CD4-positive, alpha-beta T cell (primary cell): ENCODE results near the gene KHK. TPM values are rescaled to one million over a fixed set of nuclear protein-coding genes. Genes with fewer than 3 reads are reported as not detected.

Experiments
- ATAC-seq: fragments of 200-7000 bp; cut with Tn5 transposase; one replicate; pipeline ENCODE4 v1.10.0; 2022; ENCODE audit warnings: mild to moderate bottlenecking; ENCODE audit not compliant: poor library complexity
- CTCF ChIA-PET: fragments of 350-600 bp; sonication (Branson Sonifier 250); formaldehyde crosslinking; loops from one replicate; lab custom pipeline; 2021; ENCODE audit warnings: antibody characterized with exemption, inconsistent platforms; lab: Charles Lee
- POLR2A ChIA-PET: fragments of 350-600 bp; sonication (Branson Sonifier 250); formaldehyde crosslinking; loops from one replicate; lab custom pipeline; 2021; ENCODE audit warnings: antibody characterized with exemption, inconsistent platforms; lab: Charles Lee
- DNase-seq, 14 experiments: peaks; one replicate each; pipeline ENCODE4 v3.0.0-alpha.2; 2013 to 2020; ENCODE audit warnings: mixed read lengths in 2 of 14
- H3K27ac ChIP-seq, 2 donors: one replicate each; pipeline versions ENCODE4 v1.5.1 to v1.7.0; 2013; ENCODE audit warnings: low read length in 2 of 2, low read depth in 1 of 2, mild to moderate bottlenecking in 1 of 2
- H3K27me3 ChIP-seq, 2 experiments: 1 replicate in 1 of 2; 2 replicates in 1 of 2; pipeline versions ENCODE4 v1.6.1 to v1.7.0; 2013; ENCODE audit warnings: low read length in 2 of 2, control low read depth in 1 of 2, mild to moderate bottlenecking in 1 of 2, moderate library complexity in 1 of 2; ENCODE audit not compliant: insufficient read depth in 2 of 2, control insufficient read depth in 1 of 2
- H3K36me3 ChIP-seq: one replicate; pipeline ENCODE4 v1.6.1; 2013; ENCODE audit warnings: low read length, control low read depth; ENCODE audit not compliant: insufficient read depth
- H3K4me1 ChIP-seq: one replicate; pipeline ENCODE4 v1.6.1; 2013; ENCODE audit warnings: low read length, control low read depth; ENCODE audit not compliant: insufficient read depth
- H3K4me3 ChIP-seq: one replicate; pipeline ENCODE4 v1.5.1; 2013; ENCODE audit warnings: mild to moderate bottlenecking, low read length, moderate library complexity
- H3K9me3 ChIP-seq, 2 experiments: 1 replicate in 1 of 2; 2 replicates in 1 of 2; pipeline versions ENCODE4 v1.6.1 to v1.7.0; 2013; ENCODE audit warnings: low read length in 2 of 2, mild to moderate bottlenecking in 2 of 2, control low read depth in 1 of 2, moderate library complexity in 1 of 2; ENCODE audit not compliant: control insufficient read depth in 1 of 2, insufficient read depth in 1 of 2
- H3K27ac Mint-ChIP-seq: one replicate; pipeline ENCODE4 v1.8.0; 2020; ENCODE audit warnings: mixed read lengths
- H3K27me3 Mint-ChIP-seq: one replicate; pipeline ENCODE4 v1.8.0; 2021; ENCODE audit warnings: mixed read lengths
- H3K36me3 Mint-ChIP-seq: one replicate; pipeline ENCODE4 v1.8.0; 2021; ENCODE audit warnings: low read depth, mixed read lengths
- H3K4me1 Mint-ChIP-seq: one replicate; pipeline ENCODE4 v1.8.0; 2021; ENCODE audit warnings: low read depth, mixed read lengths
- H3K4me3 Mint-ChIP-seq: one replicate; pipeline ENCODE4 v1.8.0; 2020; ENCODE audit warnings: mild to moderate bottlenecking, mixed read lengths
- H3K9me3 Mint-ChIP-seq: one replicate; pipeline ENCODE4 v1.8.0; 2020; ENCODE audit warnings: mixed read lengths
- intact Hi-C, 2 experiments: fragments of 100-400 bp; cut with DNase I in 1 of 2; cut with micrococcal nuclease in 1 of 2; formaldehyde crosslinking; loops; one replicate each; pipeline versions ENCODE4 v1.15.1 to v1.9.0; 2023 to 2025; cut with DNase I, micrococcal nuclease
- total RNA-seq, 174 experiments: library from RNA in 2 of 174; stranded (reverse) in 2 of 174; gene quantifications; one replicate each; pipeline ENCODE4 v1.2.3 and lab custom pipeline; 2021 to 2026
- TF ChIP-seq, protein P1 (sequence below): fragments of 200-600 bp; IDR thresholded peaks from one replicate; pipeline ENCODE4 v1.8.0; 2022; ENCODE audit warnings: antibody characterized with exemption, mild to moderate bottlenecking

Gene KHK
- total RNA-seq, 2 experiments from 2014 or later: 4.7 TPM

GRCh38 chr2:27060323-27060722 is 26.2 kb upstream of the KHK start:
- Histone ChIP-seq H3K4me3 (no peak overlapping the region), H3K36me3 (peaks cover 31% of the 10 kb centered on the region), H3K27ac (no peak overlapping the region), H3K27me3 (no peaks in the 10 kb centered on the region), H3K4me1 (no peaks in the 10 kb centered on the region), H3K9me3 (no peaks in the 10 kb centered on the region)
- Mint-ChIP-seq H3K9me3 (no peaks in the 10 kb centered on the region), H3K4me3 (no peak overlapping the region), H3K27me3 (no peaks in the 10 kb centered on the region), H3K27ac (no peak overlapping the region), H3K4me1 (peaks cover 7% of the 10 kb centered on the region), H3K36me3 (peaks cover 47% of the 10 kb centered on the region)
- ChIA-PET POLR2A (interaction anchor here (1.0 to 13.4 kb wide), 3 partner anchors 9 to 14 kb away, joined by 5 to 301 read pairs (median 26); partner anchors contain the start of genes AGBL5 and OST4), CTCF (interaction anchor here (1.1 kb wide), 1 partner anchor 11 kb away, joined by 3 read pairs; the partner anchor contains the start of gene OST4)
- DNase-seq (no peak), ATAC-seq (no peak)
- TF ChIP-seq, protein P1, sequence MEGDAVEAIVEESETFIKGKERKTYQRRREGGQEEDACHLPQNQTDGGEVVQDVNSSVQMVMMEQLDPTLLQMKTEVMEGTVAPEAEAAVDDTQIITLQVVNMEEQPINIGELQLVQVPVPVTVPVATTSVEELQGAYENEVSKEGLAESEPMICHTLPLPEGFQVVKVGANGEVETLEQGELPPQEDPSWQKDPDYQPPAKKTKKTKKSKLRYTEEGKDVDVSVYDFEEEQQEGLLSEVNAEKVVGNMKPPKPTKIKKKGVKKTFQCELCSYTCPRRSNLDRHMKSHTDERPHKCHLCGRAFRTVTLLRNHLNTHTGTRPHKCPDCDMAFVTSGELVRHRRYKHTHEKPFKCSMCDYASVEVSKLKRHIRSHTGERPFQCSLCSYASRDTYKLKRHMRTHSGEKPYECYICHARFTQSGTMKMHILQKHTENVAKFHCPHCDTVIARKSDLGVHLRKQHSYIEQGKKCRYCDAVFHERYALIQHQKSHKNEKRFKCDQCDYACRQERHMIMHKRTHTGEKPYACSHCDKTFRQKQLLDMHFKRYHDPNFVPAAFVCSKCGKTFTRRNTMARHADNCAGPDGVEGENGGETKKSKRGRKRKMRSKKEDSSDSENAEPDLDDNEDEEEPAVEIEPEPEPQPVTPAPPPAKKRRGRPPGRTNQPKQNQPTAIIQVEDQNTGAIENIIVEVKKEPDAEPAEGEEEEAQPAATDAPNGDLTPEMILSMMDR: no peak
- intact Hi-C loops: no loop called here

DNA sequence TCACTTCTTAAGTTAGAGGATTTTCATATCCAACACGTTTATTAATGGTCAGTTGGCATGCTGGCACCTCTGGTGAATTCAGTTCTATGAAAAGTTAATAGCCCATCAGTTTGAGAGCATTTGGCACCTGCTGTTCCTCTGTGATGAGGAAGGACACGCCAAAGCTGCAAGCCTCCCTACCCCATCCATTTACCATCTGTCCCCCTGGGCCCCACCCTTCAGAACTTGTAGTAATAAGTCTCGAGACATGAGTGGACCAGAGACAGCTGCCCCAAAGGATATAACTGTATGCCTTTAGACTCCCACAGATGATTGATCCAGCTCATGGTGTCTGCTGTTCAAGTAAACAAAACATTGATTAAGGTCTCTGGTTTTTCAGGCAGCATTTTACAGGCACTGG is 21.4 kb upstream of the KHK start:
- Mint-ChIP-seq H3K36me3 (peaks cover 64% of the 10 kb centered on the region), H3K4me1 (peaks cover 43% of the 10 kb centered on the region), H3K27me3 (no peaks in the 10 kb centered on the region), H3K9me3 (no peaks in the 10 kb centered on the region), H3K27ac (no peak overlapping the region), H3K4me3 (no peak overlapping the region)
- ChIA-PET POLR2A (interaction anchor here (10.6 to 13.4 kb wide), 2 partner anchors 10 to 19 kb away, joined by 161 to 301 read pairs; partner anchors contain the start of genes AGBL5 and KHK), CTCF (no interaction called here)
- DNase-seq: no peak
- intact Hi-C loops: no loop called here
- TF ChIP-seq, protein P1: no peak
- Histone ChIP-seq H3K27me3 (no peaks in the 10 kb centered on the region), H3K9me3 (no peaks in the 10 kb centered on the region), H3K36me3 (peaks cover 41% of the 10 kb centered on the region), H3K27ac (no peak overlapping the region), H3K4me1 (peaks cover 27% of the 10 kb centered on the region), H3K4me3 (no peak overlapping the region)
- no peak for ATAC-seq

DNA sequence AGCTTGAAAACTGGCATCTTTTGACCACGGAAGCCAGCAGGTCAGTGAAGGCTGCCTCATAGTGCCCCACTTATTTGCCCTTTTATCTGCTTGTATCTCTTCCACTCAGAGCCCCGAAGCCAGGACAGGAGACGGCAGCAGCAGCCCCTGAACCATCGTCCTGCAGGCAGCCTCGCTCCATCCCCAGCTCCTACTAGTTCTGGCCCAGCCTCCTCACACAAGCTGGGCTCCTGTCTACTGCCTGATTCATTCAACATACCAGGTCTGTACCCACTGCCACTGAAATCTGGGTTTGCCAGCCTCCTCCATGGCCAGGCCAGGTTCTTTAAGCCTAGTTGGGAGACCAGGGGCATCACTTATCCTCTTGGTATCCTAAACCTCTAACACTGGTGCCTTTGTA is 19.2 kb upstream of the KHK start:
- no peak overlapping the region for H3K27ac ChIP-seq
- H3K4me3 ChIP-seq: no peak overlapping the region
- Mint-ChIP-seq H3K4me1 (peaks cover 57% of the 10 kb centered on the region), H3K36me3 (peaks cover 71% of the 10 kb centered on the region), H3K9me3 (no peaks in the 10 kb centered on the region), H3K27me3 (no peaks in the 10 kb centered on the region), H3K4me3 (no peak overlapping the region), H3K27ac (no peak overlapping the region)
- ATAC-seq (no peak), DNase-seq (no peak)
- H3K4me1 ChIP-seq: peaks cover 44% of the 10 kb centered on the region
- ChIA-PET POLR2A (interaction anchor here (10.6 to 13.4 kb wide), 2 partner anchors 12 to 16 kb away, joined by 161 to 301 read pairs; partner anchors contain the start of genes AGBL5 and KHK), CTCF (no interaction called here)
- H3K36me3 ChIP-seq: peaks cover 42% of the 10 kb centered on the region
- TF ChIP-seq, protein P1: no peak
- no peaks in the 10 kb centered on the region for H3K9me3 ChIP-seq
- intact Hi-C loops: no loop called here
- no peaks in the 10 kb centered on the region for H3K27me3 ChIP-seq
